ENCODE results near the gene KIF5A.

Gene KIF5A

DNA sequence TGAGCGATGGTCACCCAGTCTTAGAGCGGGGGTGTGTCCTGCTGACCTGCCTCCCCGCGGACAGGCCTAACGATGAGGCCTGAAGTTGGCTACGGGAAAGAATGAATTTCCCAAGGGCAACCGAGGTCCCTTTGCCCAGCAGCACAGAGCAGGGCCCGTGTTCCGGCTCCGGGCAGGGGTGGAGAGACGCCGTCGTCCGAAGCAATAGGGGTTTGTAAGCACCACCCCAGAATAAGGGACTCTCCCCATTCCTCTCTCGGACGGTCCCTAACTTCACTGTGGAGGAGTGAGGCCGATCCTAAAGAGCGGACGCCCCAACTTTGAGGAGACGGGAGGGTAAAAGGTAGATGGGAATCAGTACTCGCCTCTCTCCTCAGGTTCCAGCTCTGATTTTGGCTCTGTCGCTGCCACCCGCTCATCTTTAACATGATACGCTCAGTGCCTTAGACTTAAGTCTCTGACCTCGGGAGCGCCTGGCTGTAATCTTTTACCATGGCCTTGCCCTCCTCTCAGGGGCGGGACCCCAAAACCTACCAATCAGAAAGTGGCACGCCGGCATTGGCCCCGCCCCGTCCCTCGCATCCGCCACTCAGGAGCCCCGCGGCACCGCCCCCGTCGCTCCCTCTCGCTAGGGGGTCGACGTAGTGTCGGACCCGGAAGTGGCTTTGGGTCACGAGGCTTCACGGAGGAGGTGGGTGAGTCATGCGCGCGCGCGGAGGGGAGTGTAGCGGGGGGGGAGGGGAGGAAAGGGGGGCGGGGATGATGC is 29.6 kb upstream of the KIF5A start, which contains the start of gene DDIT3:
TSS of gene DDIT3 (minus strand) at position 462 of the 766 bp plus-strand sequence. CDS start 3,108 bp downstream, outside the sequence.
- peak; percentile 94 for DNase-seq

- DNase-seq, result no peak
Measured at GRCh38 chr12:57521525-57522010, 28.3 kb upstream of the KIF5A start.

GRCh38 chr12:57522011-57522886 is 27.6 kb upstream of the KIF5A start, which contains the start of gene MBD6:
Gene MBD6 (plus strand): TSS chr12:57522824. CDS start chr12:57524304, 1,480 bp downstream.
- peak; percentile 55 for DNase-seq

DNA sequence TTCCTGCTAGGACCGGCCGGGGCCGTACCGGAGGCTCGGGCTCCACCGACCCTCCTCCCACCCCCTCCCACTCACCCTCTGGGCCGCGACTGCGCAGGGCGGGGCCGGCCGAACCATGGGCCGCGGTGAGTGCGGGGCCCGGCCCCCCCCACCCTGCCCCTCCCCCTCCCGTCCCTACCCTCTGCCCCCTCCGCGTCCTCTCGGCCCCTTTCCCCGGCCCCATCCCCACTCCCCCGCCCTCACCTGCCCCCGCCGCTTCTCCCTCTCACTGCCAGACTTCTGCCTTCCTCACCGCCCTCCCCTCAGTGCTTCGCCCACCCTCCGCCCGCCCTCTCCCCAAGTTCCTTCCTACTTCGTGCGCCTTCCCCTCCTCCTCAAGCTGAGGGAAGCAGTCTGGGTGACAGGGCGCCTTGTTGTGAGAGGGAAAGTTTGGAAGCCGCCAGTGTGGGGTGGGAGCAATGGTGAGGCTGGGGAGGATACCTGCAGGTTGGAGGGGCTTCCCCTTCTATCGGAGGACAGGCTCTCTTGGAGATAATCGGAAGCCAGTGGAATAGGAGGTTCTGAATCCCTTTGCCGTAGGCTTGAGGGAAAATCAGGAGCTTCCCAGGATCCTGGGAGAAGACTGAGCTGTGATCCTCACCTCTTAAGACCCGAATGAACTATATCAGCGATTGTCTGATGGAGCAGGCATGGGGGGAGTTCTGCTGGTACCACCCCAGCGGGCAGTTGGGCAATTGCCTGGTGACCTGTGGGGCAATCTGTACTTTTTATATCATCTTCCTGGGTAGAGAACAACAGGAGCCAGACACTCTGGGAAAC is 26.7 kb upstream of the KIF5A start:
- DNase-seq, result no peak

- no peak for DNase-seq
Measured at GRCh38 chr12:57523706-57524614, 25.9 kb upstream of the KIF5A start.

DNA sequence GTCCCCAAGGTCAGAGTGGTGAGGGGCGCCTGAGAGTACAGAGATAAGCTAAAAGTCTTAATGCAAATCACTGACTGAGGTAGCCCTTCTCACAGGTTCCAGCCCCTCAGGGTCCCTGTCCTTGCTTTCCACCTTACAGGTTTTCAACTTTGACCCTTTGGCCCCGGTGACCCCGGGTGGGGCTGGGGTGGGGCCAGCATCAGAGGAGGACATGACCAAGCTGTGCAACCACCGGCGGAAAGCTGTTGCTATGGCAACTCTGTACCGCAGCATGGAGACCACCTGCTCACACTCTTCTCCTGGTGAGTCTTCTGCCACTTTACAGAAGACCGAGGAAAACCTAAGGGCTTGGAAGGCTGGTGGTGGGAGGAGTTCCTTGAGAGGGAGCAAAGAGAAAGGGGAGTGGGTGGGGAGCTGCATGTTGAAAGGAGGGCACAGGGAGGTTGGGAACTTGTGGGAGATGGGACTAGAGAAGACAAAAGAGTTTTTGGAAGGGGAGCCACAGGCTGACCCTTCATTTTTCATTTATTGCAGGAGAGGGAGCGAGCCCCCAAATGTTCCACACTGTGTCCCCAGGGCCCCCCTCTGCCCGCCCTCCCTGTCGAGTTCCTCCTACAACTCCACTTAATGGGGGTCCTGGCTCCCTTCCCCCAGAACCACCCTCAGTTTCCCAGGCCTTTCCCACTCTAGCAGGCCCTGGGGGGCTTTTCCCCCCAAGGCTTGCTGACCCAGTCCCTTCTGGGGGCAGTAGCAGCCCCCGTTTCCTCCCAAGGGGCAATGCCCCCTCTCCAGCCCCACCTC is 24.8 kb upstream of the KIF5A start:
- no peak for DNase-seq

DNA sequence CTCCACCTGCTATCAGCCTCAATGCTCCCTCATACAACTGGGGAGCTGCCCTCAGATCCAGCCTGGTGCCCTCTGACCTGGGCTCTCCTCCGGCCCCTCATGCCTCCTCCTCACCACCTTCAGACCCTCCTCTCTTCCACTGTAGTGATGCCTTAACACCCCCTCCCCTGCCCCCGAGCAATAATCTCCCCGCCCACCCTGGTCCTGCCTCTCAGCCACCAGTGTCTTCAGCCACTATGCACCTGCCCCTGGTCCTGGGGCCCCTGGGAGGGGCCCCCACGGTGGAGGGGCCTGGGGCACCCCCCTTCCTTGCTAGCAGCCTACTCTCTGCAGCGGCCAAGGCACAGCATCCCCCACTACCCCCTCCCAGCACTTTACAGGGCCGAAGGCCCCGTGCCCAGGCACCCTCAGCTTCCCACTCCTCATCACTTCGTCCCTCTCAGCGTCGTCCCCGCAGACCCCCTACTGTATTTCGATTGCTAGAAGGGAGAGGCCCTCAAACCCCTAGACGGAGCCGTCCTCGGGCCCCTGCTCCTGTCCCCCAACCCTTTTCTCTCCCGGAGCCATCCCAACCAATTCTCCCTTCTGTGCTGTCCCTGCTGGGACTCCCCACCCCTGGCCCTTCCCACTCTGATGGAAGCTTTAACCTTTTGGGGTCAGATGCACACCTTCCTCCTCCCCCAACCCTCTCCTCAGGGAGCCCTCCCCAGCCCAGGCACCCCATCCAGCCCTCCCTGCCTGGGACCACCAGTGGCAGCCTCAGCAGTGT is 24.0 kb upstream of the KIF5A start:
- no peak for DNase-seq

DNA sequence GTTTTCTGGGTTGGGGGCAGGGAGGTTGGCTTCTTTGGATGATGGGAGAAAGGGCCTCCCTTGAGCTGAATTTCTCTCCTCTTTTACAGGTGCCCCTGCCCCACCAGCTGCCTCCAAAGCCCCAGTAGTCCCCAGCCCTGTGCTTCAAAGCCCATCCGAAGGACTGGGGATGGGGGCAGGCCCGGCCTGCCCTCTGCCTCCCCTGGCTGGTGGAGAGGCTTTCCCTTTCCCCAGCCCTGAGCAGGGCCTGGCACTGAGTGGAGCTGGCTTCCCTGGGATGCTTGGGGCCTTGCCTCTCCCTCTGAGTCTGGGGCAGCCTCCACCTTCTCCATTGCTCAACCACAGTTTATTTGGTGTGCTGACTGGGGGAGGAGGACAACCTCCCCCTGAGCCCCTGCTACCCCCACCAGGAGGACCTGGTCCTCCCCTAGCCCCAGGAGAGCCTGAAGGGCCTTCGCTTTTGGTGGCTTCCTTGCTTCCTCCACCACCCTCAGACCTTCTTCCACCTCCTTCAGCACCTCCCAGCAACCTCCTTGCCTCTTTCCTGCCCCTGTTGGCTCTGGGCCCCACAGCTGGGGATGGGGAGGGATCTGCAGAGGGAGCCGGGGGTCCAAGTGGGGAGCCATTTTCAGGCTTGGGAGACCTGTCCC is 23.2 kb upstream of the KIF5A start:
- DNase-seq, result no peak

- no peak for DNase-seq
Measured at GRCh38 chr12:57527184-57527583, 22.7 kb upstream of the KIF5A start.

DNA sequence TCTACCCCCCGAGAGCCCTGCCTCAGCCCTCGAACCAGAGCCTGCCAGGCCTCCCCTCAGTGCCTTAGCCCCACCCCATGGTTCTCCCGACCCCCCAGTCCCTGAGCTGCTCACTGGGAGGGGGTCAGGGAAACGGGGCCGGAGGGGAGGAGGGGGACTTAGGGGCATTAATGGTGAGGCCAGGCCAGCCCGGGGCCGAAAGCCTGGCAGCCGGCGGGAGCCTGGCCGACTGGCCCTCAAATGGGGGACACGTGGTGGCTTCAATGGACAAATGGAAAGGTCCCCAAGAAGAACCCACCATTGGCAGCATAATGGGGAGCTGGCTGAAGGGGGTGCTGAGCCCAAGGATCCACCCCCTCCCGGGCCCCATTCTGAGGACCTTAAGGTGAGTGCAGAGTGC is 21.7 kb upstream of the KIF5A start:
- DNase-seq, result no peak

DNA sequence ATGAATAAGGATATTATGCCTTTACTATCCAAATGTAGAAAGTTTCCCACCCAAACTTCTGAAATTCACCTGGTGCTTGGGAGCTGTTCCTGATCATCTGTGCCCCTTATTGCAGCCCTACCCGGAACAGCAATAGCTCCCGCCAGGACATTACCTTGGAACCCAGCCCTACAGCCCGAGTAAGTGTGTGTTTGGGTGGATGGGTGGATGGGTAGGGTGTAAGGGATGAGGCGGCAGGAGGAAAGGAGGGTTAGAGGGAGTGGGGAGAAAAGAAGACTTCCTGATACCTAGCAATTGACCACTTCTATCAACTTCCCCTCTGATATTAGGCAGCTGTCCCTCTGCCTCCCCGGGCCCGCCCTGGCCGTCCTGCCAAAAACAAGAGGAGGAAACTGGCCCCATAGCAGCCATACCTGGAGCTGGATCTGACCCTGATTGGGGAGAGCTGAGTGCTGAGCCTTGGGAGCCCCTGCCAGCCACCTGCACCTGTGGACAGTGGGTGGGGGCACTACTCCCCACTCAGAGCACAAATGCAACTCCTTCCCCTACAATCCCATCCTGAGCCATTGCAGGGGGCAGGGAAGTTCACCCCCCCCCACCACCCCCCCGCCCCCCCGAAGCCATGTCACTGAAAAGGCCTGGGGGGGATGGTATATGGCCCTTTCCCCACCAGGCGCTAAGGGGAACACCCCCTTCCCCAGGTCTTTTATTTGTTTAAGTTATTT is 20.9 kb upstream of the KIF5A start:
- DNase-seq, result no peak

DNA sequence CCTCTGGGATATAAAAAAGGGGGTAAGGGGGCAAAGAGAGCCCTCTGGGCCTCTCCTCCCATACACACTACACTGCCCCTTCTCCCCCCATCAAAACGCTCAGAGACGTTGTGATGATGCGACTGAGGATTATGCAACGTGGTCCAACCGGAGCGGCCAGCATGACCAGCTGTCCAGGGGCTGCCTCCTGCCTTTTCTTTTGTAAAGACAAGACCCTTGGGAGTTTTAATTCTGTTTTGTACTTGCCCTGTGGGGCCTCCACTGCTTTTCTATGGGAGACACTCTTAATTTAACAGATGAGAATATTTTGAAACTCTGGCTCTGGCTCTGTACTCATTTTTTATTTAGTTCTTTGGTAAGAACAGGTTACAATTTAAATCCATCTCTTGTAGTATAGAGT is 20.0 kb upstream of the KIF5A start:
- no peak for DNase-seq

- DNase-seq, result no peak
Measured at GRCh38 chr12:57530396-57531142, 19.3 kb upstream of the KIF5A start.

- no peak for DNase-seq
Measured at GRCh38 chr12:57531836-57532235, 18.0 kb upstream of the KIF5A start.

DNA sequence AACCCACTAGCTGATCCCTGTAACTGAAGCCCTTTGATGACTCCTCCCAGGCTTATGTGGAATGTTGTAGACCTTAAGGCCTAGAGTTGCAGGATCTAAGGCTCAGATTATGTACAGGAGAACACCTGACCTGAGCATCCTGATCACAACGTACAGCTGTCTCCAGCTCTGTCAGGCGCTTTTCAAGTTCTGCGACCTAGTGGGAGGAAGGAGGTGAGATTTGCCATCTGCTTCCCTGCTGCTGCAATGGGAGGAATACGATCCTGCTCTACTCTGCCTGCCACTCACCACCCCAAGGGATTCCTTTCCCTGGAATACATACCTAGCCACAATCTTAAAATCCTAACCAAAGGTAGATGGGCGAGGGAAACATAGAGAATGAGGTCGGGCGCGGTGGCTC is 16.7 kb upstream of the KIF5A start:
- no peak for DNase-seq

GRCh38 chr12:57534250-57534649 is 15.6 kb upstream of the KIF5A start:
- no peak for DNase-seq

- no peak for DNase-seq
Measured at GRCh38 chr12:57534991-57535543, 14.8 kb upstream of the KIF5A start.

Data from NCI-H2029 treated with DMSO at 0.1 percent for 48 hours (cell line).